ENCODE measurements around the gene PXN.
"Not testable (repeated sequence)": the region's sequence is repeated elsewhere in the genome, so short reads cannot be mapped to it uniquely, and the experiment has no call there.

Gene PXN

DNA sequence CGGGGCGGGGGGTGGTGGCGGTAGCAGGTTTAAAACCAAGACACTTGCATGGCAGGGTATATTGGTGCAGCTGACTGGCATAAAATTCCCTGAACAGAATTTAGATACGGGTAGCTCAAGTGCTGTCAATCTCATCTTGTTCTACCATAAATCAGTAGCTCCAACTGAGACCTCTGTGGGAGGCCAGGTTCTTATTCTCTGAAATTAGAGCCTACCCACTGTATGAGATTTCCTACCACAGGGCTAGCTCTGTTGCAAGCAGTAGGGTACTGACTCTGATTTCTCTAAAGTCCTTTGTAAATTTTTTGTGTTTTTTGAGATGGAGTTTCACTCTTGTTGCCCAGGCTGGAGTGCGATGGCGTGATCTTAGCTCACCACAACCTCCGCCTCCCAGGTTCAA is 61.4 kb downstream of the PXN start:
- DNase-seq: no peak

DNA sequence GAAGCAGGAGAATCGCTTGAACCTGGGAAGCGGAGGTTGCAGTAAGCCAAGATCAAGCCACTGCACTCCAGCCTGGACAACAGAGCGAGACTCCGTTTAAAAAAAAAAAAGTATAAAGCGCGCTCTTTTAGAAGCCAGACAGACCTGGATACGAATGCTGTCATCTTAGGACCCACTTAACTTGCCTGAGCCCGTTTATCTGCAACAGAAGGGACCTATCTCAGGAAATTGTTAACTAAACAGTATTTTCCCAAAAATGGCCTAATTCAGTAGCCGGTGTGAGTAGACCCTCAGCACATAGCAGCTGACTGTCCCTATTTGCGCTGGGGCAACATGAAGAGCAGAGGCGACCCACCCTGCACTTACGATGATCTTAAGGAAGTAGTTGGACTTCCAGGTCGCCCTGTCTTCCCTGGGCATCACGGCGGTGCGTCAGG is 65.1 kb downstream of the PXN start:
- DNase-seq: peak; percentile 35

DNA sequence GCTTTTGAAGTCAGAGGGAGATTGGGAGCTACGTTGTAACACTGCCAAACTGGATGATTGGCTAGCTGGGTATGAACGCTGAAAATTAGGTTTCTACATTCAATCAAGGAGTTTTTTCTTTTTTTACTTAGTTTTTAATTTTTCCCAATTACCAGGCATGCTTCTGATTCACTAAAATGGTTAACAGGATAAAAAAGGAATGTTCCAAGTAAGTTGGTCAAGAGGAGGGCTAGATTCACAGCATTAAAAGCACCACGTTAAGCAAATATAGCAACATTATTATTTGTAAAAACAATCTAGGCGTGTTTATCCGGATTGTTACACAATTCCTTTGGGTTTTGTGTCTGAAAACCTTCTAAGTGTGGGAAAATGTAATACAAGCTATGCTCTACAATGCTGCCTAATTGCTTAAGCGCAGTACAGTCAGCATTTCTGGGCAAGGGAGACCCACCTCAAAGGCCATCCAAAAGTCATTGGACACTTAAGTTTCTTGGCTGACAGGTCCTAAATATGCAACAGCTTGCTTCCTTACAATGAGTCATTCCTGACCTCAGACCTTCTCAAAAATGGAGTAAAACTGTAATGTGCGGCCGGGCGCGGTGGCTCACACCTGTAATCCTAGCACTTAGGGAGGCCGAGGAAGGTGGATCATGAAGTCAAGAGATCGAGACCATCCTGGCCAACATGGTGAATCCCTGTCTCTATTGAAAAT is 65.8 kb downstream of the PXN start:
- peak; percentile 47 for DNase-seq

DNA sequence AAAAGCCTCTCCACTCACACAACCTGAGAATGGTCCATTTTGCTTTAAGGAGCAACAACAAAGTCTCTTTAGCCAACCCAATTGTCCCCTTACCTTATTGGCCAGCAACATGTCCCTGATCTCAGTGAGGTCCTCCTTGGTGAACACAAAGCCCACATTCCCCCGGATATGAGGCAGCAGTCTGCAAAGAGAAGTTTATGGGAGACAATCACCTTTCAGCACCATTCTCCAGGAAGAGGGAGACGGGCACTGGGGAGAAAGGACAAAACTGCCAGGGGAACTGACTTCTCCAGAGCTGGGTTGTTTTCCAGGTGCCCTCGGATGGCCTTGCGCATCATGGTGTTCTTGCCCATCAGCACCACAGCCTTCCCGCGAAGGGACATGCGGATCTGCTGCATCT is 66.5 kb downstream of the PXN start:
- DNase-seq: no peak

DNA sequence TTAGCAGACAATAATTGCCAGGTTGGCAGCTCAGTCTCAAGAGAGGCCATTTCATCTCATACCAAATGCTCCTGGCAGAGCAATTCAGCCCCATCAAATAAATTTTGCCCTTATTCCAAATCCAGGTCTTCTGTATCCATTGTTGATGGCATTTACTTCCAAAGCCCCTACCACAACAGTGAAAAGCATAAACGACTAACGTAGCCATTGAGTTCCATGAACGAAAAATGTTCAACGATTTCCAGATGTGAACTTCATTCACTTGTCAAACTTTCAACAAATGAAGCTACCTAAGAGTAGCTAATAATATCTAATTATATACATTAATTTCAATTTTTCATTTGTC is 68.0 kb downstream of the PXN start:
- DNase-seq: no peak

DNA sequence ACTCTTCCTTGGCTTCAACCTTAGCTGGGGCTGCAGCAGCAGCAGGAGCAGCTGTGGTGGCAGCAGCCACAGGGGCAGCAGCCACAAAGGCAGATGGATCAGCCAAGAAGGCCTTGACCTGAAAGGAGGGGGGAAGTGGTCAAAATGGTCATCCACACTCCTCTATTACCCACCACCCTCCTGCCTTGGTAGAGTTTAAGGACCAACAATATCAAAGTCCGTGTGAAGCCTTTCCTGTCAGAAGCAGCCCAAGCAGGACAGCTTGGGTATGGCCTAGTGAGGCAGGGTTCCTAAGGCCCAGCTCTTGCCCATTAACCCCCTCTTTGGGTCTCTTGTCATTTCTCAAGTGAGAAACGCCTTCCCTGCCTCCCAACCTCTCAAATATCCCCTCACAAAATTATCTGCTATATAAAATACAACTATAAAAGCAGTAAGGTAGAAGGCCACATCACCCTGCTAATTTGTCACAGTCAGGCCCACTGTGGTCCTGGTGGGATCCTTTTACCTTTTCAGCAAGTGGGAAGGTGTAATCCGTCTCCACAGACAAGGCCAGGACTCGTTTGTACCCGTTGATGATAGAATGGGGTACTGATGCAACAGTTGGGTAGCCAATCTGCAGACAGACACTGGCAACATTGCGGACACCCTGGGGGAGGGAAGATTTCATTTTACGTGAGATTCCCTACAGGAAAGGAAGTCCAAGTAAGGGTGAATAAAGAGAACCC is 68.6 kb downstream of the PXN start:
- peak; percentile 32 for DNase-seq

DNA sequence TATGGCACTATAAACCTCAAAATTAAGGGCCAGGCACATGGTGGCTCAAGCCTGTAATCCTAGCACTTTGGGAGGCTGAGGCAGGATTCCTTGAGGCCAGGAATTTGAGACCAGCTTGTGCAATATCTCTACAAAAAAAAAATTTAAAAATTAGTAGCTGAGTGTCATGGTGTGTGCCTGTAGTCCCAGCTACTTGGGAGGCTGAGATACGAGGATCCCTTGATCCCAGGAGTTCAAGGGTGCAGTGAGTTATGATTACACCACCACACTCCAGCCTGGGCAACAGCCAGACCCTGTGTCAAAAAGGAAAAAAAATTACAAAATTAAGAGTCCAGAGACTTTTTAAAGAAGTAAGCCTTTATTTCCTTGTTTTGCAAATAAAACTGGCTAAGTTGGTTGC is 69.2 kb downstream of the PXN start:
- no peak for DNase-seq

DNA sequence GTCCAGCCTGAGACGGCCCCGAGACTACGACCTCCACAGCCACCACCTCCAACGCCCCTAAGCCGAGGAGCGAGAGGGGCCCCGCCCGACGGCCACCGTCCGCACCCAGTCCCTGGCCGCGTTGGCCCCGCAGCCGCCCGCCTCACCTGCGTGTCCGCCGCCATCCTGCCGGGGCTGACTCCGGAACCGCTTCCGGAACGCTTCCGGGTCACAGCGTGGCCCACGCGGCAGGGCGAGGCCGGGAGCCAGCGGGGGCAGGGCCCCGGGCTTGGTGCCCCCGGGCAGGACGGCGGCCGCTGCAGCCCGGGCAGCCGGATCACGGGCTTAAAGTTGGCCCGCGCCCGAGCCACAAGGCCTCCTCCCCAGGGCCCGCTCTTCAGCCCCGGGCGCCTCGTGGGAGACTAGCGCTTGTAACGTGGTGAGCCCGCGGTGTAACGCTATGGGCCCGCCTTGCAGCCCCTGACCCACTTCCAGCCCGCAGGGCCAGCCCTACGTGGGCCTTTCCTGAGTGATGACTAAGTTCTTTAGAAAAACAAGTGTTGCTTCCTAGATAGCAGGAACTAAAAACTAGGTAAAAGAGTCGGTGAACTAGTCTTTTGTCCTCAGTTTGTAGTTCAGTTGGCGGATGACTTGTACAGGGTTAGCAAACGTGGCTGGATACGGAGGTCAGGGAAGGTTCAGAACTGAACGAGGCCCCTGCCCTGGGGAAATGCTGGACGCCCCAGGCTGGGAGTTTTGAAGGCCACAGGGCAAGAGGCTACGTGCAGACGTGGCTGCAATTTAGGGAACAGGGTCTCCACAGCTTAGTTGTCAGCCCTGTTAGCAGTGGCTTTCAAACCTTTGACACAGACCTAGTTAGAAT is 70.8 kb downstream of the PXN start, which contains the start of gene GCN1:
Gene GCN1, minus strand, starts transcription at position 182 of the 862 bp plus-strand sequence. Its CDS starts 18 bp downstream, at position 164.
- DNase-seq: peak; percentile 83

DNA sequence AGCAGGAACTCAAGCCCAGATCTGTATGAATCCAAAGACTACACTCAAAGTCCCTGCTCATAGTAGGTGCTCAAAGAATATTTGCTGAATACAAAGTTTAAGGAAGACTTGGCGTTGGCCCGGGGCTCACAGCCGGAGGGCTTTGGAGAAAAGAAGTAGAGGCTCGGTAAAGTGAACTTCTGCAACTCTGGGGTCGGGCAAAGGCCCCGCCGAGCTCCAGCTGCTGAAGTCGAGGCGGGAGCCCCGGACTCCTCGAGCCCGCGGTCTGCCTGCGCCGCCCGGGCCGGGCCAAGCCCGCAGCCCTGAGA is 71.3 kb downstream of the PXN start:
- DNase-seq: peak; percentile 36

DNA sequence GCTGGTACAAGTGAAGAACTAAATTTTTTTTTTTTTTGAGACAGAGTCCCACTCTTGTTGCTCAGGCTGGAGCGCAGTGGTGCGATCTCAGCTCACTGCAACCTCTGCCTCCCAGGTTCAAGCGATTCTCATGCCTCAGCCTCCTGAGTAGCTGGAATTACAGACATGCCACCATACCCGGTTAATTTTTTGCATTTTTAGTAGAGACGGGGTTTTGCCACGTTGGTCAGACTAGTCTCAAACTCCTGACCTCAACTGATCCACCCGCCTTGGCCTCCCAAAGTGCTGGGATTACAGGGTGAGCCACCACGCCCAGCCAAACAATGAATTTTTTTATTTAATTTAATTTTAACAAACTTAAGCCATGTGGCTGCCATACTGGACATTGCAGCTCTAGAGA is 72.2 kb downstream of the PXN start:
- DNase-seq: not testable (repeated sequence)

DNA sequence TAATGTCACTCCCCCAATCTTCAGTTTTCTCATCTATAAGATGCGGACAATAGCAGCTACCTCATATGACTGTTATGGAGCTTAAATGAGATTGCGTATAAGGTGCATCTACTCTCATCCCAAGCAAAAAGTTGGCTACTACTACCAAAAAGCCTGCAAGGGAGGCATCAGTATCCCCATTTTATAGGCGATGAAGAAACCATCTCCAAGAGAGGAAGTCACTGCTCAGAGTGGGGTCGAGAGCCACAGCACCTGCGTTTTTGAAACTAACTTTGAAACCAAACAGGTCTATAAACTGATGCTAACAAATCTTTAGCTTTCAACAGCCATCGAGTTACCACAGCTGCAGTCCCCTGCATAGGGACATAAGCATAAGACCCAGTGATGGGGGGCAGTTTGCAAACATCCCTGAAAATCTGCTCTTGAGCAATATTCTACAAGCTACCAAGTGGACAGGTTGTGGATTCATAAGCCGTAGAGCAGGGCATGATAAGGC is 74.5 kb downstream of the PXN start:
- DNase-seq: no peak

DNA sequence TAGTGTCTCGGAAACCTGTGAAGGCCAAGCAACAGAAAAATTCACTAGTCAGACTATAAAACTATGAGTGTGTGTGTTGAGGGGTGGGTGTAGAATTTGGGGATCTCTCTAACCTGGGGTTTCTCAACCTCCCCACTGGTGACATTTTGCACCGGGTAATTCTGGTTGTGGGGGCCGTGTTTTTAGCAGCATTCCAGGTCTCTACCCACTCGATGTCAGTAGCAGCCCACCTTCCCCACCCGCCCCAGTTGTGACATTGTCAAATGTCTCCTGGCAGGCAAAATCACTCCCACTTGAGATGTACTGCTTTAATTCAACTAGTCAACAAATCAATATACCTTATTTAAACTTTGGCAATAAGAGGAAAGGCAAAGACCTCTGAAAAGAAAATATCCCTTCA is 75.1 kb downstream of the PXN start:
- DNase-seq: no peak

DNA sequence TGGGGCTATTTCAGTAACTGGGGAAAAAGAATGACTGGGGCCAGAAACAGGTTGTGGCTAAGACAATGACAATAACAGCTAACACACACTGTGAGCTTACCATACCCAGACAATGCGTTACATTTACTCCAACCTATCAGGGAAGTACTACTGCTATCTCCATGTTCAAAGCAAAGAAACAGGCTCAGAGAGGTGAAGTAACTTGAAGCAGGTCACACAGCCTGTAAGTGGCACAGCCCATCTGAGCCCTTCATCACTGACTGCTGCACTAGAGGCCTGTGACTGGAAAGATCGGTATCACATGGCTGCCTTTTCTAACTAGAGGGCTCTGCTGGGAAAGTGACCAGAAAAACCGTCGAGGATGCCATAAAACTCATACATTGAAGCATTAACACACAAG is 78.9 kb downstream of the PXN start:
- no peak for DNase-seq

DNA sequence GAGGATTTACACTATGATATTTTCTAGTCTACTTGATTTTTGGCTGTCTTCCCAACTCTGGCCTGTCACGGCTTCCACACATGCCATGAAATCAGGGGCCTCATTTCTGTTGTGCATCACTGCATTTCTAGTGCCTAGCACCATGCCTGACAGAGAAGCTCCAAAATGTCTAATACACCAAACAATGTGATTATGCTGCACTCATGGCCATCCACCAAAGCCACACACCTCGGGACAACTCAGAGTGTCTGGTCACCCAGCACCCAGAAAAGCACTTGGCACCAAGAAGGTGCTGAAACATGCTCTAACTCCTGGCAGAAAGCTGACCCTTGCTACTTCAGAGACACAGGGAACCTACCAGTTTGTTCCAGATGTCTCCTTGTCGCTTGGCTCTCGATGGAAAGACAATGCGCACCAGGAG is 82.3 kb downstream of the PXN start:
- no peak for DNase-seq

DNA sequence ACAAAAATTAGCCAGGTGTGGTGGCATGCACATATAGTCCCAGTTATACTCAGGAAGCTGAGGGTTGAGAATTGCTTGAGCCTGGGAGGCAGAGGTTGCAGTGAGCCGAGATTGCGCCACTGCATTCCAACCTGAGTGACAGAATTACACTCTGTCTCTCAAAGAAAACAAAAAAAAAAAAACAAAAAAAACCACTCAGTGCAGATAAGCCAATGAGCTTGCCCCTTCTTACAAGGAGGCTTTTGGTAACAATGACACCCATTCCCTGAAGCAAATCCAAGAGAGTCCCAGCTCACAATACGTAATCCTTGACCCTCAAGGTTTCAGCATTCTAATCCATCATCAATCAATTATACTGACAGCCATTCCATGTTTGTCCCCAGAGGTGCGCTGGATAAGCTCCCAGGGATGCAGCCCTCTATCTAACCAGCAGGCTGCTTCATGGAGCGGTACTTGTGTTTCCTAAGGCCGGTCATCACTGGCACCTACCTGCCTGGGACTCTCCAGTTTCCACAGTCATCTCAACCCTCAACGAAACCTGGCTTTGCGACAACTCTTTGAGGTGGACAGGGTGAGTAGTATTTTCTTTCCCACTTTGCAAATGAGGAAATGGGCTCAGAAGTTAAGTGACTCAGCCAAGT is 83.4 kb downstream of the PXN start:
- DNase-seq: no peak

DNA sequence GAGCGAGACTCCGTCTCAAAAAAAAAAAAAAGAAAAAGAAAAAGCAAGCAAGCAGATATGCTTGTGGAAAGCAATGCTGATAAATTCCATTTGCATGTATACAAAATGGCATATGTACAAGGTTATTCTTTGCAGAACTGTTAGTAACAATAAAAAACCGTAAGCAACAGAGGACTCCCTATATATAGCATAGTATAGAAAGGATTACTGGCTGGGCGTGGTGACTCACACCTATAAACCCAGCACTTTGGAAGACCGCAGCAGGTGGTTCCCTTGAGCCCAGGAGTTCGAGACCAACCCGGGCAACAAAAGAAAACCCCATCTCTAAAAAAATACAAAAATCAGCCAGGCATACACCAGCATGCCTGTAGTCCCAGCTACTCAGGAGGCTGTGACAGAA is 84.6 kb downstream of the PXN start:
- no peak for DNase-seq

DNA sequence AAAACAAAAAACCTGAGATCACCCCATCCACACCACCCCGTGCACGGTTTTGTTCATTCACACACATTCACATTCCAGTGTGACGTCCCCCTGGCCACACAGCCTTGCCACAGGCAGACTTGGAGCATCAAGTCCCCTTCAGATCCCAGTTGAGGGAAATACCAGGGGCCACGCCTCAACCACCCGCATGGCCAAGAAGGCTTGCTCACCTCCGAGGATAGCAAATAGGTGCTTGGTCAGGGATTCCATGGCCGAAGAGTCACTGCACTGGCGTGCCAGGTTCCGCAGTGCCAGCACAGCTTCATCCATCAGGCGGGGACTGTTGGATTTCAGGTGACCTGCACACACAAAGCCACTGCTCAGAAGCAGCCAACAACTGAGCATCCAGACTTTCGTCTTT is 90.0 kb downstream of the PXN start:
- DNase-seq: no peak

DNA sequence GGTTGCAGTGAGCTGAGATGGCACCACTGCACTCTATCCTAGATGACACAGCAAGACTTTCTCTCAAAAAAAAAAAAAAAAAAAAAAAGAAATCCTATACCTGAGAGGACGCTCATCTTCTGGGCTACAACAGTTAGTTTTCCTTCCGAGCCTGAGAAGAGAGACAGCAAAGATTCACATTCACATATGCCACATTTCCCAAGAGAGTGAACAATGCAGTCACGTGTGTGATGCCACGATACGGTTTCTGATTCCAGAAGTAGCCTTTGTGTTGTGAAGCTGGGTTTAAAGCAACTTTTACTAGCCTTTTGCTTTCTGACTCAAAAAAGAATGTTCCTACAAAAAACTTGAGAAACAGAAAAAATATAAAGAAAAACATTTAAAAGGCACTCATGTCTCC is 90.5 kb downstream of the PXN start:
- DNase-seq: no peak

DNA sequence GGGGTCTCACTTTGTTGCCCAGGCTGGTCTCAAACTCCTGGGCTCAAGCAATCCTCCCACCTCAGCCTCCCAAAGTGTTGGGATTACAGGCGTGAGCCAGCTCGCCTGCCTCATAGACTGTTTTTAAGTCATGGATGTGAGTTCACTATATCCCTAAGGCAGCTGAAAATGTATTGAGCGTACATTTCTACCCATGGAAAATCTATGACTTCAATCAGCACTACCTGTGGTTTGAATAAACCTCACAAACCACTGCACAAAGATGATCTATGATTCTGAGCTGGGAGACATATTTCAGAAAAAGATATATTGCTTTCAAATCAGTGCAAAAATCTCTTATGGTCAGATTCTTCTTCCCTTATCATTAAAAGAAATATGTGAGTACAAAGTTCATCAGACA is 93.5 kb downstream of the PXN start:
- DNase-seq: no peak

DNA sequence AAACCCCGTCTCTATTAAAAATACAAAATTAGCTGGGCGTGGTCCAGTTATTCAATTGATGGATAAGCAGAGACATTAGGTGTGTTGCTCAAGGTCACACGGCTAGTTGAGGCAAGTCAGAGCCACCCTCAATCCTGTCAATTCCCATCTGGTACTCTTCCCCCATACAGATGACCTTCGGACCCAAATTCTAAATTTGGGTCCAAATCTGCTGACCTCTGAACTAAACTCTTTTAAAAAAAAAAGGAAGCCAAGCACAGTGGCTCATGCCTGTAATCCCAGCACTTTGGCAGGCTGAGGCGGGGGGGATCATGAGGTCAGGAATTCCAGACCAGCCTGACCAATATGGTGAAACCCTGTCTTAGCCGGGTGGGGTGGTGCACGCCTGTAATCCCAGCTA is 94.9 kb downstream of the PXN start:
- DNase-seq: no peak

DNA sequence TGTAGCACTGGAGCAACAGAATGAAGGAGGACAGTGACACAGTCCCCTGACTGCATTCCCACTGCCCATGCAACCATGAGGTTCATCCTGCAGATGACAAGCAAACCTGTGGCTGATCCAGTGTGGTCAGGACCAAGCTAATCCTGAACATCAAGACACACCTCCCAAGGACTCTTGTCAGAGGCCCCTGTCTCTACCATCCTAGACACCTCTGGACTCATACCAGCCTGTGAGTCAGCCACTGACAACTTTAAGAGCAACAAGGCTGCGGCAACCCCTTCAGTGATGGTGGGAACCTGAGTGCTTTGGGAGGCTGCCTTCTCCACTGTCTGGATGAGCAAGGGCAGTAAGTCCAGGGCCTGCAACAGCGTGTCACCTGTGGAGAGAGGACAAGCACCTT is 95.6 kb downstream of the PXN start:
- DNase-seq: no peak

DNA sequence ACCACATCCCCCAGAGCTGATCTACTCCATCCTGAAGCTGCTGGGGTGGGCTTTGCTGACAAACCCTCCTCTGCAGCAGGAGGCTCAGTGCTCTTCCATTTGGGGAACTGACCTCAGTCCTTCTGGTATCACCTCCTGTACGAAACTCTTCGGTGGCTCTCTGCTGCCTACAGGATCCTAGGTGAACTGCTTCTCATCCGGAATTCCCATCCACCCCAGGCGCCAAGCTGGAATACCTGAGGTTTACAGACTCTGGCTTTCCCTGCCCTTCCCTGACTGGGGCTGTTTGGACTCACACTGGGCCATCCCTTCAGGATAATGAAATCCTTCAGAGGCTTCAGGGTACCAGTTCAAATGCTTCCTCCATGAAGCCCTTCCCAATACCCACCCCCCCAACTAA is 97.2 kb downstream of the PXN start:
- no peak for DNase-seq

DNA sequence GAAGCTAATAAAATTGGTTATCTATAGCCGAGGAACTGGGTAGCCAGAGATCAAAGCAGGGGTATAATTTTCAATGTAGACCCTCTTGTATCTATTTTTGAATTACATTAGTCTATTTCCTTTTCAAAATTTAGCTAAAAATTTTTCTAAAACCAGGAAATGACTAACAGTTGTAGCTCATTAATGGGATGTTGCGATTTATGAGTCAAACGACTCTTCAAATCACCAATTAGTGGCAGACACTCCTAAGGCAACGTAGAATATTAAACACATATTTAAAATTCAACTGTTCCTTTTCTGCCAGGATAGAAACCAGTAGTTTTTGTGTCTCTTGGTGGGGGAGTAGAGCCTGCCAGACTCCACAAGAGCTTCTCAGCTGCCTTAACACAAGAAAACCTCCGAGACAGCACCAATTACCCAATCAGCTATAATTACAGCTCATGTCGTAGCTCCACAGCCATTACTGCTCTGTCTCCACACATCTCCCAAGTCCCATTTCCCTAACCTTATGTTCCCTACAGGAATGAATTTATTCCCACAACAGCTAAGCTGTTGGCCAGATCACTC is 97.9 kb downstream of the PXN start:
- DNase-seq: no peak

Data from hematopoietic multipotent progenitor cell treated with erythropoietin and hydrocortisone succinate and interleukin-3 and kit ligand, for 8 days (in vitro differentiated cells).